ENCODE measurements around the gene ANKFN1.

ANKFN1 gene

GRCh38 chr17:56510554-56511342 is 357.5 kb downstream of the ANKFN1 start:
- no peak overlapping the region for H3K4me3 ChIP-seq (ENCODE audit: severe bottlenecking)
- no peak overlapping the region for H3K27ac ChIP-seq (ENCODE audit: poor library complexity, severe bottlenecking)
- TF ChIP-seq, protein P1, sequence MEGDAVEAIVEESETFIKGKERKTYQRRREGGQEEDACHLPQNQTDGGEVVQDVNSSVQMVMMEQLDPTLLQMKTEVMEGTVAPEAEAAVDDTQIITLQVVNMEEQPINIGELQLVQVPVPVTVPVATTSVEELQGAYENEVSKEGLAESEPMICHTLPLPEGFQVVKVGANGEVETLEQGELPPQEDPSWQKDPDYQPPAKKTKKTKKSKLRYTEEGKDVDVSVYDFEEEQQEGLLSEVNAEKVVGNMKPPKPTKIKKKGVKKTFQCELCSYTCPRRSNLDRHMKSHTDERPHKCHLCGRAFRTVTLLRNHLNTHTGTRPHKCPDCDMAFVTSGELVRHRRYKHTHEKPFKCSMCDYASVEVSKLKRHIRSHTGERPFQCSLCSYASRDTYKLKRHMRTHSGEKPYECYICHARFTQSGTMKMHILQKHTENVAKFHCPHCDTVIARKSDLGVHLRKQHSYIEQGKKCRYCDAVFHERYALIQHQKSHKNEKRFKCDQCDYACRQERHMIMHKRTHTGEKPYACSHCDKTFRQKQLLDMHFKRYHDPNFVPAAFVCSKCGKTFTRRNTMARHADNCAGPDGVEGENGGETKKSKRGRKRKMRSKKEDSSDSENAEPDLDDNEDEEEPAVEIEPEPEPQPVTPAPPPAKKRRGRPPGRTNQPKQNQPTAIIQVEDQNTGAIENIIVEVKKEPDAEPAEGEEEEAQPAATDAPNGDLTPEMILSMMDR (IDR thresholded peaks at IDR 0.05; ENCODE audit: poor library complexity, severe bottlenecking) = no peak
- ATAC-seq (ENCODE audit: low read depth) (no peak), DNase-seq (ENCODE audit: low spot score) (no peak)
- peaks cover 3% of the 10 kb centered on the region for H3K27me3 ChIP-seq (ENCODE audit: insufficient read depth, poor library complexity, severe bottlenecking)
- H3K4me1 ChIP-seq (ENCODE audit: insufficient read depth, poor library complexity, severe bottlenecking) = no peaks in the 10 kb centered on the region
- H3K36me3 ChIP-seq (ENCODE audit: low read depth) = no peaks in the 10 kb centered on the region
- H3K9me3 ChIP-seq (ENCODE audit: severe bottlenecking) = no peaks in the 10 kb centered on the region

DNA sequence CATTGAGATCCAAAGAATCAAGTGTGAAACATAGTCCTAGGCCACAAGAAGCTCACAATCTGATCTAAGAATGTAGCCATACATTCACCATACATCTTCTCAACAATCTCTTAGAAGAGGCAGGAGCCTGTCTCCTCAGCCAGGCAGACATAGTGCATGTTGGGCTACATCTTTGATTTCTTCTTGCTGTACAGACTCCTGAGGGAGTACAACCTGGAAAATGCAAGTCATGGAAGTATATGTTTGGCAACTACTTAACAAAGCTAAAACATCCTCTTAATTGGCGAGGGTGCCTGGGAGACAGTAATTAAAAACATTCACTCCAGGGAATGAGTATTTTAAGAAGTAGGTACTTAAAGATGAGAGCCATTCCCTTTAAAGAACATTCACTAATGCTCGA is 361.0 kb downstream of the ANKFN1 start:
- no peak overlapping the region for H3K27ac ChIP-seq (ENCODE audit: poor library complexity, severe bottlenecking)
- H3K36me3 ChIP-seq (ENCODE audit: low read depth) = no peaks in the 10 kb centered on the region
- peaks cover 23% of the 10 kb centered on the region for H3K27me3 ChIP-seq (ENCODE audit: insufficient read depth, poor library complexity, severe bottlenecking)
- TF ChIP-seq, protein P1 (IDR thresholded peaks at IDR 0.05; ENCODE audit: poor library complexity, severe bottlenecking) = no peak
- H3K4me1 ChIP-seq (ENCODE audit: insufficient read depth, poor library complexity, severe bottlenecking) = no peaks in the 10 kb centered on the region
- H3K9me3 ChIP-seq (ENCODE audit: severe bottlenecking) = no peaks in the 10 kb centered on the region
- no peak overlapping the region for H3K4me3 ChIP-seq (ENCODE audit: severe bottlenecking)
- ATAC-seq (ENCODE audit: low read depth) (no peak), DNase-seq (ENCODE audit: low spot score) (no peak)

DNA sequence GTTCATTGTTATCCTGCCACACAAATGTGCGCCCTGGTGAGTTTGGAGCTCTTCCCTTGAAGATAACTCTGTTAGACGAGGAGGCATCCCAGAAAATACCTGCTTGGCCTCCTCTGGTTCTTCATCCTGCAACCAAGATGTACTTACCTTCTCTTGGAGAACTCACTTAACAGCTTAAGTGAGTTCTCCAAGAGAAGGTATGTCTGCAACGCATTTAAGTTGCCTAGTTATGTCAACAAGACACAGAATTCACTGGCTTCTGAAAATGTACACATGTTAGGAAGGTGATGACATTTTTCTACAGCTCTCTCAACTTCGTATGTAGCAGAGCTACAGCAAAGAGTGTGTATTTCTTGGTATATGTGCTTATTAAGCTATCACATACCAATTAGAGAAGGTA is 361.6 kb downstream of the ANKFN1 start:
- no peak for ATAC-seq (ENCODE audit: low read depth)
- TF ChIP-seq, protein P1 (IDR thresholded peaks at IDR 0.05; ENCODE audit: poor library complexity, severe bottlenecking) = no peak
- Histone ChIP-seq H3K4me3 (ENCODE audit: severe bottlenecking) (no peak overlapping the region), H3K4me1 (ENCODE audit: insufficient read depth, poor library complexity, severe bottlenecking) (no peaks in the 10 kb centered on the region), H3K27ac (ENCODE audit: poor library complexity, severe bottlenecking) (no peak overlapping the region), H3K36me3 (ENCODE audit: low read depth) (no peaks in the 10 kb centered on the region), H3K9me3 (ENCODE audit: severe bottlenecking) (no peaks in the 10 kb centered on the region), H3K27me3 (ENCODE audit: insufficient read depth, poor library complexity, severe bottlenecking) (peaks cover 23% of the 10 kb centered on the region)
- DNase-seq (ENCODE audit: low spot score) = no peak

DNA sequence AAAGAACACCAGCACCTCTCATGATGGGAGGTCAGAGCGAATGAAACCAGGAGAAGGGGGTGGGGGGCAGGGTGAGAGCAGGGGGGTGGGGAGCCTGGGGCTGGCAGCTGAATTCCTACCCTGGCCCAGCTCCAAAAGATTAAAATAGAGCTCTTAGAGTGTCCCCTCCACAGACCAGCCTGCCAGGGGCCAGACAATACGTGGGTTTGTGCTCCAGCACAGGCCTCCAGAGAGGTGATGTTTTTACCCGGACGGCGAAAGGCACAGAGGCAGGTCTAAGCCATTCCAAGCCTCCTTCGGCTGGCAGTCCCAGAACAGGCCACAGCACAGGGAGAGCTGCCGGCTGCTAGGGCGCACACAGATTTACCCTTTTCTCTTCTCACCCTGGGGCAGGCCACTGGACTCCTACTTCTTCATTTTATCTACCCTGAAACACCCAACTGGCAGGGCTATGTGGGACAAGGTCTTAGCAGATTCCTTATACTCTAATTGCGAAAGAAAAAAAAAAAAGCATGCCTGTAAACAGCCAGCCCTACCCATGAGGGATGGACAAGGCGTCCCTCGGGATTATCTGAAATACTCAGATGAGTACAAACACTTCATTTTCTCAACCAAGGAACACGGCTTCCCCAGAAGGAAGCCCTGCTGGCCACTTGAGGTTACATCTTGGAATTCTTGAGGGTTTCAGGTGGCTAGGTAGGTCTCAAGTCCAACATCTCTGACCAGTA is 368.3 kb downstream of the ANKFN1 start:
- Histone ChIP-seq H3K27me3 (ENCODE audit: insufficient read depth, poor library complexity, severe bottlenecking) (peaks cover 25% of the 10 kb centered on the region), H3K27ac (ENCODE audit: poor library complexity, severe bottlenecking) (no peak overlapping the region), H3K9me3 (ENCODE audit: severe bottlenecking) (no peaks in the 10 kb centered on the region), H3K36me3 (ENCODE audit: low read depth) (no peaks in the 10 kb centered on the region), H3K4me1 (ENCODE audit: insufficient read depth, poor library complexity, severe bottlenecking) (no peaks in the 10 kb centered on the region), H3K4me3 (ENCODE audit: severe bottlenecking) (no peak overlapping the region)
- DNase-seq (ENCODE audit: low spot score) = no peak
- ATAC-seq (ENCODE audit: low read depth) = no peak
- TF ChIP-seq, protein P1 (IDR thresholded peaks at IDR 0.05; ENCODE audit: poor library complexity, severe bottlenecking) = no peak

DNA sequence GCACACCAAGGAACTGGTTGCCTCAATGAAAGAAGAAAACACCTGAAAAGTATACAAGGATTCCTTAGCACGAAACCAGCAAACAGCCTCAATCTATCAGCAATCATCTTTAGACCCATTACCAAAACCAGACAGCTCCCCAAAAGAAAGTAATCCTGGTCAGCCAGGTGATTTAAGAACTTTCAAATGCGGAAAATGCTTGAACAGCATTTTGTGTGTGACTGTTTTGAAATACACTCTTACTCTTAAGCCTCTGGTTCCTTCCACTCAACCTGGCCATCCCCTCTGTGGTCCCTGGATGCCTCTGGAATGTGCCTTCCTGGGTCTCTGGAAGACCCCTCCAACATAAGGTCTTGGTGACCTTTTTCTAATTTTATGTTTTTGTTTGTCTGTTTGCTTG is 369.8 kb downstream of the ANKFN1 start:
- no peak for ATAC-seq (ENCODE audit: low read depth)
- no peaks in the 10 kb centered on the region for H3K9me3 ChIP-seq (ENCODE audit: severe bottlenecking)
- H3K27me3 ChIP-seq (ENCODE audit: insufficient read depth, poor library complexity, severe bottlenecking) = peaks cover 17% of the 10 kb centered on the region
- H3K27ac ChIP-seq (ENCODE audit: poor library complexity, severe bottlenecking) = no peak overlapping the region
- no peaks in the 10 kb centered on the region for H3K36me3 ChIP-seq (ENCODE audit: low read depth)
- TF ChIP-seq, protein P1 (IDR thresholded peaks at IDR 0.05; ENCODE audit: poor library complexity, severe bottlenecking) = no peak
- DNase-seq (ENCODE audit: low spot score) = no peak
- H3K4me3 ChIP-seq (ENCODE audit: severe bottlenecking) = no peak overlapping the region
- no peaks in the 10 kb centered on the region for H3K4me1 ChIP-seq (ENCODE audit: insufficient read depth, poor library complexity, severe bottlenecking)
